Measurements from ENCODE around the gene VSTM2L. TPM values are rescaled to one million over a fixed set of nuclear protein-coding genes. Genes with fewer than 3 reads are reported as not detected.

VSTM2L gene
- total and polyA plus RNA-seq, 9 of the 15 experiments (the other 6 are each of a cell fraction or from before 2014, with no cell fraction given) = not detected

DNA sequence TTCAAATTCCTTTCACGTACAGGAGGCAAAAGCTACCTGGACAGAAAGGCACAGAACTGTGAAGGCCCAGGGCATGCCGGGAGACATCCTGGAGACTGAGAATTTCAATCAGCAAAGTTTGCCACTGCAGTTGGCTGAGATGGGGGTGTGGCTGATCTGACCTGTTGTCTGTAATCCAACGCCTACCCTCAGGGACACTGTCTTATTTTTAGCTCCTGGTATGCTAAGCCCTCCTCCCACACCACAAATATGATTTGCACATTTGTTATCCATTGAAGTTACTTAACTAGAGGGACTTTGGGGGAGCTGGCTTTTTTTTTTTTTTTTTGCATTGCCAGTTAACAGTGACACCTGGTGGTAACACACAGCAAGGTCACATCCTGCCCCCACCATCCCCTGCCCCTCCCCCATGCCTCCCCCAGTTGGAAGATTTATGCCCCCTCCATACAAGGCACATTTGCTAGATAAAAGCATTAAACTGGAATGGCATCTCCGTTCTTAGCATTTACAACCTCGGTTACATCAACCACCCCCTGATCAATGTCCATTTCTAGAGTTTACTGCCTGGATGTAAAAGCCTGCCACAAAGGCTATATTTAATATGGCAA lies 90.0 kb downstream of the VSTM2L start (continued):
- TF ChIP-seq, protein P1, sequence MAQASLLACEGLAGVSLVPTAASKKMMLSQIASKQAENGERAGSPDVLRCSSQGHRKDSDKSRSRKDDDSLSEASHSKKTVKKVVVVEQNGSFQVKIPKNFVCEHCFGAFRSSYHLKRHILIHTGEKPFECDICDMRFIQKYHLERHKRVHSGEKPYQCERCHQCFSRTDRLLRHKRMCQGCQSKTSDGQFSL (CRISPR knock-in tag; IDR thresholded peaks at IDR 0.05) = no peak
- TF ChIP-seq, protein P1 (tag; IDR thresholded peaks at IDR 0.05) = peak in 1 of 2 experiments; percentile 45; a peak in 1 of 4 replicates
- TF ChIP-seq SREBF2 (CRISPR knock-in tag; IDR thresholded peaks at IDR 0.05) (no peak), MEF2A (IDR thresholded peaks at IDR 0.05; ENCODE audit: control insufficient read depth, low read depth, low read length) (peak; percentile 91), RCOR1 (IDR thresholded peaks at IDR 0.05; ENCODE audit: borderline replicate concordance in 1 of 2, low read depth in 2 of 2, low read length in 2 of 2) (0 out of 4 replicates have a peak, but pooled peaks of 1 of the 2 experiments have one; percentile 11), ZNF3 (CRISPR knock-in tag; IDR thresholded peaks at IDR 0.05) (no peak), ZNF384 (IDR thresholded peaks at IDR 0.05; ENCODE audit: low read depth, low read length) (peak; percentile 98), CTCFL (IDR thresholded peaks at IDR 0.05; ENCODE audit: borderline replicate concordance, insufficient read depth, low read depth, low read length, poor library complexity, severe bottlenecking) (no peak), ZNF57 (CRISPR knock-in tag; IDR thresholded peaks at IDR 0.05) (no peak), GATA2 (CRISPR knock-in tag; IDR thresholded peaks at IDR 0.05) (0 out of 2 replicates have a peak, but pooled peaks have one; percentile 15), RAD51 (IDR thresholded peaks at IDR 0.05; ENCODE audit: borderline replicate concordance, low read depth) (no peak), CBFA2T3 (IDR thresholded peaks at IDR 0.05) (0 out of 2 replicates have a peak, but pooled peaks have one; percentile 14), MEF2D (tag; conservative IDR thresholded peaks at IDR 0.05; ENCODE audit: low read depth) (peak; percentile 85), PHB2 (IDR thresholded peaks at IDR 0.05; ENCODE audit: low read depth) (no peak), CLOCK (CRISPR knock-in tag; IDR thresholded peaks at IDR 0.05; ENCODE audit: borderline replicate concordance) (no peak), ELF1 (tag; IDR thresholded peaks at IDR 0.05) (no peak), COPS2 (conservative IDR thresholded peaks at IDR 0.05) (no peak), MEIS2 (IDR thresholded peaks at IDR 0.05; ENCODE audit: partially characterized antibody) (no peak), RBM34 (IDR thresholded peaks at IDR 0.05; ENCODE audit: borderline replicate concordance, insufficient read depth, low read length) (no peak), PCBP2 (IDR thresholded peaks at IDR 0.05; ENCODE audit: low read depth, low read length, poor library complexity, severe bottlenecking) (no peak)
- TF ChIP-seq, protein P2, sequence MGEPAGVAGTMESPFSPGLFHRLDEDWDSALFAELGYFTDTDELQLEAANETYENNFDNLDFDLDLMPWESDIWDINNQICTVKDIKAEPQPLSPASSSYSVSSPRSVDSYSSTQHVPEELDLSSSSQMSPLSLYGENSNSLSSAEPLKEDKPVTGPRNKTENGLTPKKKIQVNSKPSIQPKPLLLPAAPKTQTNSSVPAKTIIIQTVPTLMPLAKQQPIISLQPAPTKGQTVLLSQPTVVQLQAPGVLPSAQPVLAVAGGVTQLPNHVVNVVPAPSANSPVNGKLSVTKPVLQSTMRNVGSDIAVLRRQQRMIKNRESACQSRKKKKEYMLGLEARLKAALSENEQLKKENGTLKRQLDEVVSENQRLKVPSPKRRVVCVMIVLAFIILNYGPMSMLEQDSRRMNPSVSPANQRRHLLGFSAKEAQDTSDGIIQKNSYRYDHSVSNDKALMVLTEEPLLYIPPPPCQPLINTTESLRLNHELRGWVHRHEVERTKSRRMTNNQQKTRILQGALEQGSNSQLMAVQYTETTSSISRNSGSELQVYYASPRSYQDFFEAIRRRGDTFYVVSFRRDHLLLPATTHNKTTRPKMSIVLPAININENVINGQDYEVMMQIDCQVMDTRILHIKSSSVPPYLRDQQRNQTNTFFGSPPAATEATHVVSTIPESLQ (CRISPR knock-in tag; IDR thresholded peaks at IDR 0.05) = no peak

Data from K562 (cell line).